Hepatocyte (in vitro differentiated cells): ENCODE data around the gene INTS3. TPM values are rescaled to one million over a fixed set of nuclear protein-coding genes. Genes with fewer than 3 reads are reported as not detected.

Experiments used
- DNase-seq: peaks from one replicate; pipeline ENCODE4 v3.0.0-alpha.2; 2016; ENCODE audit warnings: low spot score
- H2AFZ ChIP-seq: fragments of 200-600 bp; sonication (generic); 2 replicates; pipeline ENCODE4 v1.6.0; 2016; ENCODE audit warnings: antibody characterized with exemption, mild to moderate bottlenecking
- H3K27ac ChIP-seq: fragments of 200-600 bp; sonication (generic); 2 replicates; pipeline ENCODE4 v1.5.1; 2016; ENCODE audit warnings: mild to moderate bottlenecking
- H3K27me3 ChIP-seq: fragments of 200-600 bp; sonication (generic); 2 replicates; pipeline ENCODE4 v1.6.1; 2016
- H3K36me3 ChIP-seq: fragments of 200-600 bp; sonication (generic); replicated peaks from 2 replicates; pipeline ENCODE4 v1.5.1; 2016; ENCODE audit warnings: low read depth; ENCODE audit not compliant: insufficient read depth
- H3K4me1 ChIP-seq: fragments of 200-600 bp; sonication (generic); 2 replicates; pipeline ENCODE4 v1.5.1; 2016; ENCODE audit warnings: mild to moderate bottlenecking, moderate library complexity; ENCODE audit not compliant: insufficient read depth
- H3K4me2 ChIP-seq: fragments of 200-600 bp; sonication (generic); 2 replicates; pipeline ENCODE4 v1.6.0; 2016
- H3K4me3 ChIP-seq: fragments of 200-600 bp; sonication (generic); 2 replicates; pipeline ENCODE4 v1.5.1; 2016; ENCODE audit warnings: mild to moderate bottlenecking
- H3K79me2 ChIP-seq: fragments of 200-600 bp; sonication (generic); 2 replicates; pipeline ENCODE4 v1.6.0; 2017; ENCODE audit warnings: mild to moderate bottlenecking
- H3K9me2 ChIP-seq: fragments of 200-600 bp; sonication (generic); replicated peaks from 2 replicates; pipeline ENCODE4 v1.6.0; 2017; ENCODE audit warnings: mild to moderate bottlenecking; ENCODE audit not compliant: insufficient read depth
- H3K9me3 ChIP-seq: fragments of 200-600 bp; sonication (generic); 2 replicates; pipeline ENCODE4 v1.5.1; 2016; ENCODE audit warnings: low read depth, mild to moderate bottlenecking
- H4K20me1 ChIP-seq: fragments of 200-600 bp; sonication (generic); 2 replicates; pipeline ENCODE4 v1.6.0; 2016; ENCODE audit warnings: mild to moderate bottlenecking; ENCODE audit not compliant: insufficient read depth, poor library complexity, severe bottlenecking
- CTCF ChIP-seq: fragments of 200-600 bp; sonication (generic); IDR thresholded peaks from 2 replicates; pipeline ENCODE4 v1.5.1; 2016; ENCODE audit warnings: antibody characterized with exemption, mild to moderate bottlenecking; ENCODE audit not compliant: poor library complexity
- EZH2 ChIP-seq: fragments of 200-600 bp; sonication (generic); IDR thresholded peaks from 2 replicates; pipeline ENCODE4 v1.6.1; 2016; ENCODE audit warnings: antibody characterized with exemption, mild to moderate bottlenecking, borderline replicate concordance
- EZH2phosphoT487 ChIP-seq: fragments of 200-600 bp; sonication (generic); IDR thresholded peaks from one replicate; pipeline ENCODE4 v1.6.1; 2018; ENCODE audit warnings: antibody characterized with exemption, mild to moderate bottlenecking, low read depth, moderate library complexity; ENCODE audit not compliant: unreplicated experiment, severe bottlenecking
- WGBS: methylation state at CpG from one replicate; pipeline ENCODE4 v1.1.6; 2016; ENCODE audit warnings: low lambda C conversion rate; ENCODE audit errors: missing lambda C conversion rate; 5-methylcytosine and 5-hydroxymethylcytosine counted together
- polyA plus RNA-seq: library from polyadenylated mRNA; unstranded; fragments of >200 nt; fragmentation: Nextera tagmentation; extraction: Ambion mirVana; gene quantifications from 2 replicates; pipeline ENCODE4 v1.2.1, GENCODE V29; 2016
- total RNA-seq: library from RNA; depleted of rRNA; stranded (reverse); fragments of >200 nt; gene quantifications from 2 replicates; pipeline ENCODE4 v1.2.3, GENCODE V29; 2014

INTS3 gene
- total and polyA plus RNA-seq, 2 experiments from 2014 or later: 37.1 to 42.3 TPM

- Histone ChIP-seq H4K20me1 (no peaks in the 10 kb centered on the region), H3K27me3 (no peaks in the 10 kb centered on the region), H3K4me2 (no peak overlapping the region), H3K9me2 (no peaks in the 10 kb centered on the region), H3K79me2 (no peaks in the 10 kb centered on the region), H3K36me3 (no peaks in the 10 kb centered on the region), H3K9me3 (no peaks in the 10 kb centered on the region), H3K27ac (peak overlapping the region; percentile 37), H2AFZ (peak overlapping the region; percentile 60), H3K4me3 (no peak overlapping the region), H3K4me1 (no peaks in the 10 kb centered on the region)
- DNase-seq: peak; percentile 41
- WGBS: 66% methylated on average over 12 of the region's 12 CpGs
- TF ChIP-seq CTCF (no peak), EZH2 (no peak), EZH2phosphoT487 (no peak)
Observed at GRCh38 chr1:153697191-153698019, 30.4 kb upstream of the INTS3 start.

DNA sequence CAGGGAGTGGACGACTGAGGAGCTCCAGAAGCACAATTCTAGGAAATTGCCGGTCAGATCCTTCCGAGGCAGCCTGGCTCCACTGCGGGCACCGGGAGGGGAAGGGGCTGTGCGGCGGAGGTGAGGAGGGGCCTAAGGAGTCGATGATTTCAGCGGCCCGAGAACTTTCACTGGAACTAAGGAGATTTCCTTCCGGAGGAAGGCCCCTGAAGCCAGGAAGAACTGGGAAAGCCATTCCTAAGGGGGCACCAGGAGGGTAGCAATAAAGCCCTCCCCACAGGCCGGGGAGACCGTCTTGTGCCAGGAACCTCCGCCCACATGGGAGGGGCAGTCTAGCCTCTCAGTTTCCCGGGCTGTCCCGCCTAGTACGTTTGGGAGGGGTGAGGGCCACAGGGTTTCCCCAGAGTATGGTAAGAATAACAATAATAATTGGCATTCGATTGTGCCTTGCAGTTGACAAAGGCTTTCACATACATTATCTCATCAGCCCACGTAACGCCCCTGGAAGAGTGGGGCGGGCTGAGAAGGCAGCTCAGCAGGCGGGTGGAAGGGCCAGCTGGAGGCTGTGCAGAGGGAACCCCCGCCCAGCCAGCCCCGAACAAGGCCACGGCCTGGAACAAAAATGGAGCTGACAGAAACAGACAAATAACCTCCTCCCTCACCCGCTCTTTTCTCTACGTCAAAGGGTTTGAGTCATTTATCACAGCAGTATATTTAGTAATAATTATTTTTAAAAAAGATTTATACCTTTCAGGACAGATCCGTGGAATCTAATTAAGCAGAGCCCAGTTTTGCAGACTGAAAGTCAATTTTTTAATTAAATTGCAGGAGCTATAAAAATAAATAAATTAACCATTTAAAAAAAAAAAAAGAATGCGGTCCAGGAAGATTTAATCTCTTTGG is 29.6 kb upstream of the INTS3 start:
- DNase-seq: no peak
- H3K4me3 ChIP-seq: no peak overlapping the region
- no peaks in the 10 kb centered on the region for H3K4me1 ChIP-seq
- no peaks in the 10 kb centered on the region for H3K27me3 ChIP-seq
- no peaks in the 10 kb centered on the region for H3K9me3 ChIP-seq
- TF ChIP-seq EZH2 (no peak), CTCF (no peak)
- no peaks in the 10 kb centered on the region for H4K20me1 ChIP-seq
- H3K36me3 ChIP-seq: no peaks in the 10 kb centered on the region
- 66% methylated on average over 29 of the region's 29 CpGs for WGBS
- no peaks in the 10 kb centered on the region for H3K79me2 ChIP-seq
- peak overlapping the region; percentile 60 for H2AFZ ChIP-seq
- H3K27ac ChIP-seq: peak overlapping the region; percentile 37
- H3K9me2 ChIP-seq: no peaks in the 10 kb centered on the region
- no peak overlapping the region for H3K4me2 ChIP-seq

GRCh38 chr1:153698923-153699714 is 28.7 kb upstream of the INTS3 start:
- H3K4me2 ChIP-seq: no peak overlapping the region
- no peaks in the 10 kb centered on the region for H3K9me2 ChIP-seq
- no peaks in the 10 kb centered on the region for H3K36me3 ChIP-seq
- no peak overlapping the region for H3K4me3 ChIP-seq
- 98% methylated on average over 6 of the region's 6 CpGs for WGBS
- H3K27me3 ChIP-seq: no peaks in the 10 kb centered on the region
- H4K20me1 ChIP-seq: no peaks in the 10 kb centered on the region
- no peaks in the 10 kb centered on the region for H3K79me2 ChIP-seq
- no peaks in the 10 kb centered on the region for H3K9me3 ChIP-seq
- DNase-seq: no peak
- TF ChIP-seq EZH2phosphoT487 (no peak), CTCF (no peak), EZH2 (no peak)
- no peaks in the 10 kb centered on the region for H3K4me1 ChIP-seq
- no peak overlapping the region for H3K27ac ChIP-seq
- H2AFZ ChIP-seq: no peak overlapping the region
